Measurements from ENCODE around the gene PAQR9. TPM values are rescaled to one million over a fixed set of nuclear protein-coding genes. Genes with fewer than 3 reads are reported as not detected.

Gene PAQR9
- total and polyA plus RNA-seq, 9 of the 15 experiments (the other 6 are each of a cell fraction or from before 2014, with no cell fraction given): 0.04 to 0.58 (median 0.22) TPM

DNA sequence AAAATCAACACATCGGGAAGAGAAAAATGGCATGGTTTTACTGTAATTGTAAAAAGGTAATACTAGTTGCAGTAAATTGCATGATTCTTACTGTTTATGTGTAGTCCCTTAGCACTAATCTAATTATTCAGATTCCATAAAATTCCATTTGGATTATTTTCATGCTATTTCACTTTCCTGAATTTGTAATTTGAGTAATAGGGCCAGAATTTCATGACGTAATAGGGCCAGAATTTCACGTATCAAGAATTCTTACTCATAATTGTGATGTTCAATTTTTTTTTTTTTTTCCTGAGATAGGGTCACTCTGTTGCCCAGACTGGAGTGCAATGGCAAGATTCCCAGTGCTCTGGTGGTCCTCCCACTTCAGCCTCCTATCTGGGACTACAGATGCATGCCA is 35.0 kb upstream of the PAQR9 start:
- Histone ChIP-seq H3K9me3 (replicated peaks; ENCODE audit: control insufficient read depth, insufficient read depth, low read depth, low read length) (no peaks in the 10 kb centered on the region), H3K4me2 (ENCODE audit: insufficient read depth, low read length) (no peak overlapping the region; the same call in 1 of the 2 replicates), H2AFZ (ENCODE audit: low read depth, low read length) (peak overlapping the region; percentile 60; the same call in 1 of the 2 replicates), H3K27me3 (ENCODE audit: control insufficient read depth in 2 of 2, insufficient read depth in 2 of 2, low read length in 2 of 2) (no peaks in the 10 kb centered on the region), H3K9me1 (ENCODE audit: control insufficient read depth, insufficient read depth, low read length) (no peaks in the 10 kb centered on the region), H3K4me1 (replicated peaks in 1 of 2; ENCODE audit: control insufficient read depth in 2 of 2, insufficient read depth in 2 of 2, low read length in 2 of 2) (peaks cover 8 to 24% of the 10 kb centered on the region in 2 experiments; a peak in 3 of 5 replicates), H3K27ac (ENCODE audit: extremely low read depth, low read depth, low read length) (0 out of 3 replicates have a peak overlapping the region, but pooled peaks have one; percentile 99), H3K36me3 (ENCODE audit: control insufficient read depth, insufficient read depth, low read length) (no peaks in the 10 kb centered on the region; the same call in 2 of the 3 replicates), H4K20me1 (replicated peaks; ENCODE audit: control insufficient read depth, insufficient read depth, low read length) (peaks cover 4% of the 10 kb centered on the region; the same call in 1 of the 2 replicates), H3K4me3 (no peak overlapping the region), H3K79me2 (ENCODE audit: control insufficient read depth, insufficient read depth, low read length) (peaks cover 45% of the 10 kb centered on the region), H3K9ac (ENCODE audit: insufficient read depth in 1 of 2, low read depth in 2 of 2, low read length in 2 of 2) (peak overlapping the region in 1 of 2 experiments; percentile 65; a peak in 1 of 4 replicates)
- 85% methylated on average over 3 of the region's 3 CpGs for WGBS (ENCODE audit: insufficient coverage, low coverage, missing lambda C conversion rate)
- ATAC-seq: no peak
- no peak for DNase-seq (ENCODE audit: extremely low read depth in 1 of 4, low spot score in 3 of 4)
- ChIA-PET CTCF (ENCODE audit: low intra/inter-chr PET ratio) (no interaction called here), POLR2A (interaction anchor here (0.9 to 1.2 kb wide), 3 partner anchors 9 to 409 kb away, joined by 3 to 4 read pairs (median 3); no protein-coding TSS in a partner anchor)
- FAIRE-seq: no peak
- BruUV-seq (replicated peaks): no TSS peak
- in situ Hi-C loops (cut with MboI): no loop called here
- intact Hi-C loops (cut with micrococcal nuclease): loop anchor here (10.0 kb wide), 2 partner anchors 554 to 874 kb away; partner anchors contain the start of gene XRN1
- TF ChIP-seq, protein P1, sequence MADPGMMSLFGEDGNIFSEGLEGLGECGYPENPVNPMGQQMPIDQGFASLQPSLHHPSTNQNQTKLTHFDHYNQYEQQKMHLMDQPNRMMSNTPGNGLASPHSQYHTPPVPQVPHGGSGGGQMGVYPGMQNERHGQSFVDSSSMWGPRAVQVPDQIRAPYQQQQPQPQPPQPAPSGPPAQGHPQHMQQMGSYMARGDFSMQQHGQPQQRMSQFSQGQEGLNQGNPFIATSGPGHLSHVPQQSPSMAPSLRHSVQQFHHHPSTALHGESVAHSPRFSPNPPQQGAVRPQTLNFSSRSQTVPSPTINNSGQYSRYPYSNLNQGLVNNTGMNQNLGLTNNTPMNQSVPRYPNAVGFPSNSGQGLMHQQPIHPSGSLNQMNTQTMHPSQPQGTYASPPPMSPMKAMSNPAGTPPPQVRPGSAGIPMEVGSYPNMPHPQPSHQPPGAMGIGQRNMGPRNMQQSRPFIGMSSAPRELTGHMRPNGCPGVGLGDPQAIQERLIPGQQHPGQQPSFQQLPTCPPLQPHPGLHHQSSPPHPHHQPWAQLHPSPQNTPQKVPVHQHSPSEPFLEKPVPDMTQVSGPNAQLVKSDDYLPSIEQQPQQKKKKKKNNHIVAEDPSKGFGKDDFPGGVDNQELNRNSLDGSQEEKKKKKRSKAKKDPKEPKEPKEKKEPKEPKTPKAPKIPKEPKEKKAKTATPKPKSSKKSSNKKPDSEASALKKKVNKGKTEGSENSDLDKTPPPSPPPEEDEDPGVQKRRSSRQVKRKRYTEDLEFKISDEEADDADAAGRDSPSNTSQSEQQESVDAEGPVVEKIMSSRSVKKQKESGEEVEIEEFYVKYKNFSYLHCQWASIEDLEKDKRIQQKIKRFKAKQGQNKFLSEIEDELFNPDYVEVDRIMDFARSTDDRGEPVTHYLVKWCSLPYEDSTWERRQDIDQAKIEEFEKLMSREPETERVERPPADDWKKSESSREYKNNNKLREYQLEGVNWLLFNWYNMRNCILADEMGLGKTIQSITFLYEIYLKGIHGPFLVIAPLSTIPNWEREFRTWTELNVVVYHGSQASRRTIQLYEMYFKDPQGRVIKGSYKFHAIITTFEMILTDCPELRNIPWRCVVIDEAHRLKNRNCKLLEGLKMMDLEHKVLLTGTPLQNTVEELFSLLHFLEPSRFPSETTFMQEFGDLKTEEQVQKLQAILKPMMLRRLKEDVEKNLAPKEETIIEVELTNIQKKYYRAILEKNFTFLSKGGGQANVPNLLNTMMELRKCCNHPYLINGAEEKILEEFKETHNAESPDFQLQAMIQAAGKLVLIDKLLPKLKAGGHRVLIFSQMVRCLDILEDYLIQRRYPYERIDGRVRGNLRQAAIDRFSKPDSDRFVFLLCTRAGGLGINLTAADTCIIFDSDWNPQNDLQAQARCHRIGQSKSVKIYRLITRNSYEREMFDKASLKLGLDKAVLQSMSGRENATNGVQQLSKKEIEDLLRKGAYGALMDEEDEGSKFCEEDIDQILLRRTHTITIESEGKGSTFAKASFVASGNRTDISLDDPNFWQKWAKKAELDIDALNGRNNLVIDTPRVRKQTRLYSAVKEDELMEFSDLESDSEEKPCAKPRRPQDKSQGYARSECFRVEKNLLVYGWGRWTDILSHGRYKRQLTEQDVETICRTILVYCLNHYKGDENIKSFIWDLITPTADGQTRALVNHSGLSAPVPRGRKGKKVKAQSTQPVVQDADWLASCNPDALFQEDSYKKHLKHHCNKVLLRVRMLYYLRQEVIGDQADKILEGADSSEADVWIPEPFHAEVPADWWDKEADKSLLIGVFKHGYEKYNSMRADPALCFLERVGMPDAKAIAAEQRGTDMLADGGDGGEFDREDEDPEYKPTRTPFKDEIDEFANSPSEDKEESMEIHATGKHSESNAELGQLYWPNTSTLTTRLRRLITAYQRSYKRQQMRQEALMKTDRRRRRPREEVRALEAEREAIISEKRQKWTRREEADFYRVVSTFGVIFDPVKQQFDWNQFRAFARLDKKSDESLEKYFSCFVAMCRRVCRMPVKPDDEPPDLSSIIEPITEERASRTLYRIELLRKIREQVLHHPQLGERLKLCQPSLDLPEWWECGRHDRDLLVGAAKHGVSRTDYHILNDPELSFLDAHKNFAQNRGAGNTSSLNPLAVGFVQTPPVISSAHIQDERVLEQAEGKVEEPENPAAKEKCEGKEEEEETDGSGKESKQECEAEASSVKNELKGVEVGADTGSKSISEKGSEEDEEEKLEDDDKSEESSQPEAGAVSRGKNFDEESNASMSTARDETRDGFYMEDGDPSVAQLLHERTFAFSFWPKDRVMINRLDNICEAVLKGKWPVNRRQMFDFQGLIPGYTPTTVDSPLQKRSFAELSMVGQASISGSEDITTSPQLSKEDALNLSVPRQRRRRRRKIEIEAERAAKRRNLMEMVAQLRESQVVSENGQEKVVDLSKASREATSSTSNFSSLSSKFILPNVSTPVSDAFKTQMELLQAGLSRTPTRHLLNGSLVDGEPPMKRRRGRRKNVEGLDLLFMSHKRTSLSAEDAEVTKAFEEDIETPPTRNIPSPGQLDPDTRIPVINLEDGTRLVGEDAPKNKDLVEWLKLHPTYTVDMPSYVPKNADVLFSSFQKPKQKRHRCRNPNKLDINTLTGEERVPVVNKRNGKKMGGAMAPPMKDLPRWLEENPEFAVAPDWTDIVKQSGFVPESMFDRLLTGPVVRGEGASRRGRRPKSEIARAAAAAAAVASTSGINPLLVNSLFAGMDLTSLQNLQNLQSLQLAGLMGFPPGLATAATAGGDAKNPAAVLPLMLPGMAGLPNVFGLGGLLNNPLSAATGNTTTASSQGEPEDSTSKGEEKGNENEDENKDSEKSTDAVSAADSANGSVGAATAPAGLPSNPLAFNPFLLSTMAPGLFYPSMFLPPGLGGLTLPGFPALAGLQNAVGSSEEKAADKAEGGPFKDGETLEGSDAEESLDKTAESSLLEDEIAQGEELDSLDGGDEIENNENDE (IDR thresholded peaks at IDR 0.05; ENCODE audit: low read depth, low read length): no peak
- TF ChIP-seq, protein P2, sequence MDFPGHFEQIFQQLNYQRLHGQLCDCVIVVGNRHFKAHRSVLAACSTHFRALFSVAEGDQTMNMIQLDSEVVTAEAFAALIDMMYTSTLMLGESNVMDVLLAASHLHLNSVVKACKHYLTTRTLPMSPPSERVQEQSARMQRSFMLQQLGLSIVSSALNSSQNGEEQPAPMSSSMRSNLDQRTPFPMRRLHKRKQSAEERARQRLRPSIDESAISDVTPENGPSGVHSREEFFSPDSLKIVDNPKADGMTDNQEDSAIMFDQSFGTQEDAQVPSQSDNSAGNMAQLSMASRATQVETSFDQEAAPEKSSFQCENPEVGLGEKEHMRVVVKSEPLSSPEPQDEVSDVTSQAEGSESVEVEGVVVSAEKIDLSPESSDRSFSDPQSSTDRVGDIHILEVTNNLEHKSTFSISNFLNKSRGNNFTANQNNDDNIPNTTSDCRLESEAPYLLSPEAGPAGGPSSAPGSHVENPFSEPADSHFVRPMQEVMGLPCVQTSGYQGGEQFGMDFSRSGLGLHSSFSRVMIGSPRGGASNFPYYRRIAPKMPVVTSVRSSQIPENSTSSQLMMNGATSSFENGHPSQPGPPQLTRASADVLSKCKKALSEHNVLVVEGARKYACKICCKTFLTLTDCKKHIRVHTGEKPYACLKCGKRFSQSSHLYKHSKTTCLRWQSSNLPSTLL (IDR thresholded peaks at IDR 0.05): no peak
- no peak for TF ChIP-seq NRF1 (conservative IDR thresholded peaks at IDR 0.05 in 1 of 2, IDR thresholded peaks at IDR 0.05 in 1 of 2)
- TF ChIP-seq ZNF707 (CRISPR knock-in tag; conservative IDR thresholded peaks at IDR 0.05): no peak

Measured in K562 (cell line).